GM12873 (cell line): ENCODE measurements around the gene DKK1.

Experiments used
- TF ChIP-seq, protein P1 (sequence below): IDR thresholded peaks from 2 replicates; pipeline ENCODE4 v1.5.1; 2012; ENCODE audit warnings: low read depth, mild to moderate bottlenecking, moderate library complexity, low read length, control low read depth; ENCODE audit not compliant: insufficient read depth; ENCODE audit errors: missing control alignments

DKK1 gene

DNA sequence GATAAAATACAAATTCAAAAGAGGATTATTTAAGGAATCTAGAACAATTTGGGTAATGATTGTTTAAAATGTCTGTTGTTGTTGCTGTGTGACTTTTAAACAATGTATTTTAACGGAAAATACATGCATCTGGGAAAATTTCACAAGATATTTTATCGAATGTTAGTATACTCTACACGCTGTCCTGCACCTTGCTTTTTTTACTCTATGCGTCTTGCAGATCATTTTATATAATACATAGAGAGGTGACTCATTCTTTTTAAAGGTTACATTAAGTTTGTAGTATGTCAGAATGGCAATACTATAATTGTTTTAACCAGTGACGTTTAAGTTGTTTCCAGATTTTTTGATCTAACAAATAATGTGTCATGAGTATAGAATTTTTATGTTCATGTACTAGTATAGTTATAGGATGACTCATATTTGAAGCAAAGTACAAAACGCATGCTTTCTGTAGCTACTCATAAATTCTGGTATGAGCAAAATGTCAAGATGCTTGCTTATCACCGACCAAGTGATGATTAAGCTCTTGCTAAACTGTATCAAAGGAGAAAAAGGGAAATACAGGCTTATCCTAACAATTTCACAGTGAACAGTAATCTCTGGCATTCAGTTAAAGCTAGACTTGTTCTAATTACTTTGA is 4.9 kb downstream of the DKK1 start:
- TF ChIP-seq, protein P1, sequence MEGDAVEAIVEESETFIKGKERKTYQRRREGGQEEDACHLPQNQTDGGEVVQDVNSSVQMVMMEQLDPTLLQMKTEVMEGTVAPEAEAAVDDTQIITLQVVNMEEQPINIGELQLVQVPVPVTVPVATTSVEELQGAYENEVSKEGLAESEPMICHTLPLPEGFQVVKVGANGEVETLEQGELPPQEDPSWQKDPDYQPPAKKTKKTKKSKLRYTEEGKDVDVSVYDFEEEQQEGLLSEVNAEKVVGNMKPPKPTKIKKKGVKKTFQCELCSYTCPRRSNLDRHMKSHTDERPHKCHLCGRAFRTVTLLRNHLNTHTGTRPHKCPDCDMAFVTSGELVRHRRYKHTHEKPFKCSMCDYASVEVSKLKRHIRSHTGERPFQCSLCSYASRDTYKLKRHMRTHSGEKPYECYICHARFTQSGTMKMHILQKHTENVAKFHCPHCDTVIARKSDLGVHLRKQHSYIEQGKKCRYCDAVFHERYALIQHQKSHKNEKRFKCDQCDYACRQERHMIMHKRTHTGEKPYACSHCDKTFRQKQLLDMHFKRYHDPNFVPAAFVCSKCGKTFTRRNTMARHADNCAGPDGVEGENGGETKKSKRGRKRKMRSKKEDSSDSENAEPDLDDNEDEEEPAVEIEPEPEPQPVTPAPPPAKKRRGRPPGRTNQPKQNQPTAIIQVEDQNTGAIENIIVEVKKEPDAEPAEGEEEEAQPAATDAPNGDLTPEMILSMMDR: no peak

DNA sequence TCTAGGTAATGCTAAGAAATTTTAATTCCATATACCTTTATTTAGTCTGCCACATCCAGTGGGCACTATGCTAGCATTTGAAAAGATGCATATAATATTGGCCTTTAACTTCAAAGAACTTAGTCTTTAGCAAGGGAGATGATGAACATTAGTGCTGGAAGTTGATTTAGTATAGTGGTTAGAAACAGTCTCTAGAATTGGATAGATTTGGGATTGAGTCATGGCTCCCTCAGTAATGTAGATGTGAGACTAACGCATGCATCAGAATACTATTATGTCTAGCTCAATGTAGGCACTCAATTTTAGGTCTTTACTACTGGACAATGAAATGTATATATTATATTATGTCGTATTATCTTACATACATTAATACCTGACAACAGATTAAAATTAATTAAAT is 5.8 kb downstream of the DKK1 start:
- TF ChIP-seq, protein P1: no peak

DNA sequence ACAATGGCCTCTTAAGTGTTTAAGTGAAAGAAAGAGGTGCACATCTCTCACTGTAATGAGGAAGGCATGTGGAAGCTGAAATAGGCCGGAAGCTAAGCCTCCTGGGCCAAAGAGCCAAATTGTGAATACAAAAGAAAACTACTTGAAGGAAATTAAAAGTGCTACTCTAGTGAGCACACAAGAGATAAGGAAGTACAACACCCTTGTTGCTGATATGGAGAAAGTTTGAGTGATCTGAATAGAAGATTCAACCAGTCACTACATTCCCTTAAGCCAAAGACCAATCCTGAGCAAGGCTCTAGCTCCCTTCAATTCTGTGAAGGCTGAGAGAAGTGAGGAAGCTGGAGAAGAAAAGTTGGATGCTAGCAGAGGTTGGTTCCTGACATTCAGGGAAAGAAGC is 8.2 kb downstream of the DKK1 start:
- TF ChIP-seq, protein P1: no peak

DNA sequence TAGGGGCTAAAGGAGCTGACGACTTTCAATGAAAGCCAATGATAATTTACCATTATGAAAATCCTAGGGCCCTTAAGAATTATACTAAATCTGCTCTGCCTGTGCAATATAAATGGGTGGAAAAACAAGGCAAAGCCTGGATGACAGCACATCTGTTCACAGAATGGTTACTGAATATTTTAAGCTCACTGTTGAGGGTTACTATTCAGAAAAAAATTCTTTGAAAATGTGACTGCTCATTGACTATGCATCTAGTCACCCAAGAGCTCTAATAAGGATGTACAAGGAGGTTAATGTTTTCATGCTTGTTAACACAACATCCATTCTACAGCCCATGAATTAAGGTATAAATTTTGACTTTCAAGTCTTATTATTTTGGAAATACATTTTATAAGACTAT is 8.9 kb downstream of the DKK1 start:
- TF ChIP-seq, protein P1: no peak

DNA sequence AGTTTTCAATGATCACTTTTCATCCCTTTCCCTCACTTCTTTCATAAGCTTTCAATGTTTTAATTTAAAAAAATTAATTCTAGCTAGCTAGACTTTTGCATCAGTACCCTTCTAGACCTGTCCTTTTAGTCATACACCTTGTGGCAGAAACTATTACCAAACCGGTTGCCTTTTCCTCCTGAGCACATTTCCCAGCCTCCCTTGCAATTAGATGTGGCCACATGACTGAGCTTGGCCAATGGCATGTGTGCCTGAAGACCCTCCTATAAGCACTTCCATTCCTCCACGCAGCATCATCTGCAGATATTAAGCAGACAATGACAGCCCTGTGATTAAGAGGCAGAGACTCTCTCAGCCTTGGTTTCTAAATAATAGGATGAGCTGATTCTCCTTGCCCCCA is 12.3 kb downstream of the DKK1 start:
- TF ChIP-seq, protein P1: no peak

DNA sequence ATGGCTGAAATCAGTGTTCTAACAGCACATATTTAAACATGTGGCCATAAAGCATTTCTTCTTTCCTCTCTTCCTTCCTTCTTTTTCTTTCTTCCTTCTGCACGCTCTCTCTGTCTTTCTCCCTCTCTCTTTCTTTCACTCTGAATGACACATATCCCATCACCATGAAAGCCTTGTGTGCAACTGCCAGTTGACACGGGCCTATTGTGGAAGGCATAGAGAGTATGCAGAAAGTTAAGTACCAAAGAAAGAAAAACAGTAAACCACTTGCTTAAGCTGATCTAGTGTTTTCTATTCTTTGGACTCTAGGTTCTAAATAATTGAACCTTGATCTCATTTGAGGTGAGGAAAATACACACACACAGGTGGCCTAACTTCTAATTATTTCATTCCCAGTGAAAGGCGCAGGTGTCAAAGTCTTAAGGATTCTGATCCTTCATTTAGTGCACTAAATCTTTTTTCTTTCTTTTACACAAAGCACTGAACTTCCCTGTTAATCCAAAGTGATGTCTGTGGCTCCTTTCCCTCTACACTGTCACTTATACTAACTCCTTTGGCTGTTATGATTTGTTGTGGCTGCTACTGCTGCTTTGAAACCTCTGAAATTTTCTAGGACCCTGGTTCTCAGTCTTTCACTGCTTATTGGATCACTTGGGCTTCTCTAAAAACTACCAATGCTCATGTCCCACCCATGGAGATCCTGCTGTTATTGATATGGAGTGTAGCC is 17.7 kb downstream of the DKK1 start:
- TF ChIP-seq, protein P1: no peak

DNA sequence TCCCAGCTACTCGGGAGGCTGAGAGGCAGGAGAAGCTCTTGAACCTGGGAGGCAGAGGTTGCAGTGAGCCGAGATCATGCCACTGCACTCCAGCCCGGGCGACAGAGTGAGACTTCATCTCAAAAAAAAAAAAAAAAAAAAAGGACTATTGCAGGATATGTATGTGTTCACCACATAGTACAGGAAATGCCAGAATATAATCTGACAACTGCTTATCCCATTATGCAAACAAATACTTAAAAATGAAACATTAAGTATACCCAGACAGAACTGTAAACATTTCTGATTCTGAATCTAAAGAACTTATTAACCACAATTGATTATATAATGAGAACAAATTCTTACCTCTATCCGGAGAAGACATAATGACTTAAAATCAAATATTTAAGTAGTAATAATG is 18.7 kb downstream of the DKK1 start:
- TF ChIP-seq, protein P1: no peak
